LNCaP clone FGC (cell line): ENCODE results near the gene RPLP2.

Experiments
- DNase-seq: peaks from one replicate; pipeline ENCODE4 v3.0.0-alpha.2; 2011; ENCODE audit warnings: low read depth
- H3K4me3 ChIP-seq: 2 replicates; pipeline ENCODE4 v1.5.1; 2011; ENCODE audit warnings: mild to moderate bottlenecking, low read depth, low read length, control low read depth
- CTCF ChIP-seq: IDR thresholded peaks from 2 replicates; pipeline ENCODE4 v1.5.1; 2012; ENCODE audit warnings: mild to moderate bottlenecking; ENCODE audit not compliant: control insufficient read depth, insufficient read depth; ENCODE audit errors: extremely low read depth

The RPLP2 gene

GRCh38 chr11:844693-845644 lies 35.2 kb downstream of the RPLP2 start:
- H3K4me3 ChIP-seq: no peak overlapping the region
- no peak for TF ChIP-seq CTCF
- no peak for DNase-seq

- no peak for DNase-seq
- H3K4me3 ChIP-seq: no peak overlapping the region
- TF ChIP-seq CTCF: no peak
Observed at GRCh38 chr11:845872-846495, 36.2 kb downstream of the RPLP2 start.

GRCh38 chr11:846496-847098 lies 36.8 kb downstream of the RPLP2 start:
- H3K4me3 ChIP-seq: no peak overlapping the region
- no peak for TF ChIP-seq CTCF
- no peak for DNase-seq

- no peak for DNase-seq
- TF ChIP-seq CTCF: no peak
- H3K4me3 ChIP-seq: no peak overlapping the region
Observed at GRCh38 chr11:847876-848275, 38.1 kb downstream of the RPLP2 start.

GRCh38 chr11:848380-848931 lies 38.7 kb downstream of the RPLP2 start:
- peak; percentile 74 for TF ChIP-seq CTCF
- H3K4me3 ChIP-seq: no peak overlapping the region
- DNase-seq: no peak

- TF ChIP-seq CTCF: no peak
- H3K4me3 ChIP-seq: peak overlapping the region; percentile 52
- DNase-seq: no peak
Observed at GRCh38 chr11:849104-849824, 39.5 kb downstream of the RPLP2 start.
